IMR-90 (cell line): ENCODE data around the gene HDGF. TPM values are rescaled to one million over a fixed set of nuclear protein-coding genes. Genes with fewer than 3 reads are reported as not detected.

ENCODE experiments used
- ATAC-seq: fragments of 200-7000 bp; cut with Tn5 transposase; 2 replicates; pipeline ENCODE4 v1.9.1; 2020; ENCODE audit warnings: low read depth, mild to moderate bottlenecking, moderate library complexity
- BruUV-seq: library from RNA; stranded (reverse); fragments of 400-500 nt; replicated peaks from 2 replicates; lab custom pipeline; 2021; lab: Mats Ljungman, UMichigan
- CTCF ChIA-PET: fragments of 300-600 bp; formaldehyde crosslinking; extraction: SDS; loops from one replicate; lab custom pipeline; 2021; ENCODE audit warnings: antibody characterized with exemption; lab: Yijun Ruan, JAX
- POLR2A ChIA-PET: fragments of 300-600 bp; sonication (Branson Sonifier 250); formaldehyde crosslinking; loops from one replicate; lab custom pipeline; 2022; ENCODE audit warnings: antibody characterized with exemption; ENCODE audit not compliant: unreplicated experiment; lab: Charles Lee
- DNase-seq: peaks from one replicate; pipeline ENCODE4 v3.0.0; 2013
- H2AFZ ChIP-seq: replicated peaks from 2 replicates; pipeline ENCODE3; 2013; ENCODE audit warnings: low read length, mild to moderate bottlenecking; ENCODE audit not compliant: poor library complexity
- H2AK5ac ChIP-seq: 2 replicates; pipeline ENCODE4 v1.6.1; 2013; ENCODE audit warnings: low read depth, low read length, inconsistent platforms
- H2AK9ac ChIP-seq: replicated peaks from 2 replicates; pipeline ENCODE3; 2013; ENCODE audit warnings: mild to moderate bottlenecking, low read depth, low read length, moderate library complexity; ENCODE audit not compliant: poor library complexity
- H2BK120ac ChIP-seq: 2 replicates; pipeline ENCODE4 v1.6.1; 2013; ENCODE audit warnings: low read depth, low read length, inconsistent platforms
- H2BK15ac ChIP-seq: 3 replicates; pipeline ENCODE4 v1.6.1; 2013; ENCODE audit warnings: low read depth, low read length, inconsistent platforms
- H2BK20ac ChIP-seq: 2 replicates; pipeline ENCODE4 v1.6.1; 2013; ENCODE audit warnings: low read depth, mild to moderate bottlenecking, inconsistent platforms, low read length, moderate library complexity
- H2BK5ac ChIP-seq: 2 replicates; pipeline ENCODE4 v1.6.1; 2013; ENCODE audit warnings: mild to moderate bottlenecking, low read depth, low read length, inconsistent platforms; ENCODE audit not compliant: poor library complexity, severe bottlenecking
- H3K14ac ChIP-seq: replicated peaks from 2 replicates; pipeline ENCODE4 v1.6.1; 2013; ENCODE audit warnings: low read depth, low read length, inconsistent platforms
- H3K18ac ChIP-seq: 2 replicates; pipeline ENCODE4 v1.6.1; 2013; ENCODE audit warnings: low read depth, low read length, control low read depth
- H3K23ac ChIP-seq: 2 replicates; pipeline ENCODE4 v1.6.1; 2013; ENCODE audit warnings: low read depth, low read length, inconsistent platforms
- H3K27ac ChIP-seq: 2 replicates; pipeline ENCODE4 v1.5.1; 2013; ENCODE audit warnings: mild to moderate bottlenecking, control low read depth, low read length; ENCODE audit not compliant: insufficient read depth
- H3K27me3 ChIP-seq: 2 replicates; pipeline ENCODE4 v1.6.1; 2013; ENCODE audit warnings: low read length; ENCODE audit not compliant: control insufficient read depth, insufficient read depth
- H3K36me3 ChIP-seq: 2 replicates; pipeline ENCODE4 v1.6.1; 2013; ENCODE audit warnings: low read length, mixed read lengths; ENCODE audit not compliant: control insufficient read depth, insufficient read depth
- H3K4ac ChIP-seq: 2 replicates; pipeline ENCODE4 v1.6.1; 2013; ENCODE audit warnings: low read depth, low read length, inconsistent platforms
- H3K4me1 ChIP-seq: 2 replicates; pipeline ENCODE4 v1.6.1; 2013; ENCODE audit warnings: low read length, mixed read lengths; ENCODE audit not compliant: control insufficient read depth, insufficient read depth
- H3K4me2 ChIP-seq: 2 replicates; pipeline ENCODE4 v1.6.1; 2013; ENCODE audit warnings: low read depth, mild to moderate bottlenecking, control low read depth, low read length, moderate library complexity
- H3K4me3 ChIP-seq: 2 replicates; pipeline ENCODE4 v1.5.1; 2013; ENCODE audit warnings: low read depth, mild to moderate bottlenecking, control low read depth, low read length, moderate library complexity; ENCODE audit not compliant: insufficient read depth
- H3K56ac ChIP-seq: 2 replicates; pipeline ENCODE4 v1.6.1; 2013; ENCODE audit warnings: low read length, inconsistent platforms; ENCODE audit not compliant: insufficient read depth; ENCODE audit errors: extremely low read depth
- H3K79me1 ChIP-seq, 2 experiments: 2 replicates each; pipeline ENCODE4 v1.6.1; 2013; ENCODE audit warnings: low read length in 2 of 2, inconsistent platforms in 1 of 2, low read depth in 1 of 2
- H3K9ac ChIP-seq: 2 replicates; pipeline ENCODE4 v1.6.1; 2013; ENCODE audit warnings: low read depth, low read length, control low read depth
- H3K9me1 ChIP-seq: 2 replicates; pipeline ENCODE4 v1.6.1; 2013; ENCODE audit warnings: low read length, inconsistent platforms; ENCODE audit not compliant: insufficient read depth
- H3K9me3 ChIP-seq: 2 replicates; pipeline ENCODE4 v1.6.1; 2013; ENCODE audit warnings: low read length; ENCODE audit not compliant: control insufficient read depth, insufficient read depth
- H4K20me1 ChIP-seq: 2 replicates; pipeline ENCODE4 v1.6.1; 2013; ENCODE audit warnings: low read length, inconsistent platforms; ENCODE audit not compliant: insufficient read depth
- H4K5ac ChIP-seq: 2 replicates; pipeline ENCODE4 v1.6.1; 2013; ENCODE audit warnings: mild to moderate bottlenecking, low read depth, low read length, control low read depth
- H4K8ac ChIP-seq, 2 experiments: 2 replicates each; pipeline ENCODE4 v1.6.1; 2013; ENCODE audit warnings: low read depth in 2 of 2, low read length in 2 of 2, control low read depth in 1 of 2, inconsistent platforms in 1 of 2
- H4K91ac ChIP-seq: 2 replicates; pipeline ENCODE4 v1.6.1; 2013; ENCODE audit warnings: low read depth, low read length, inconsistent platforms; ENCODE audit not compliant: insufficient read depth
- CHD1 ChIP-seq: IDR thresholded peaks from 2 replicates; pipeline ENCODE4 v1.6.1; 2012; ENCODE audit warnings: low read depth, low read length, improper control_type of control experiment
- MAFK ChIP-seq: IDR thresholded peaks from 2 replicates; pipeline ENCODE4 v1.6.1; 2012; ENCODE audit warnings: low read depth, low read length, improper control_type of control experiment
- MAZ ChIP-seq: IDR thresholded peaks from 2 replicates; pipeline ENCODE4 v1.6.1; 2012; ENCODE audit warnings: low read depth, mild to moderate bottlenecking, low read length, improper control_type of control experiment, moderate library complexity, borderline replicate concordance
- MXI1 ChIP-seq: IDR thresholded peaks from 2 replicates; pipeline ENCODE4 v1.6.1; 2012; ENCODE audit warnings: low read depth, mild to moderate bottlenecking, low read length, moderate library complexity, borderline replicate concordance
- POLR2A ChIP-seq: IDR thresholded peaks from 2 replicates; pipeline ENCODE4 v1.6.1; 2012; ENCODE audit warnings: mild to moderate bottlenecking, low read depth, low read length
- WGBS, 2 experiments: methylation state at CpG; one replicate each; pipeline versions ENCODE4 v1.1.5 to v1.1.7; 2013; ENCODE audit warnings: missing lambda C conversion rate in 2 of 2; ENCODE audit not compliant: insufficient read length in 1 of 2; ENCODE audit errors: extremely low coverage in 2 of 2; 5-methylcytosine and 5-hydroxymethylcytosine counted together
- dilution Hi-C: fragments of 300-500 bp; cut with HindIII; formaldehyde crosslinking; loops from one replicate; pipeline ENCODE4 v1.14.3; 2018; ENCODE audit warnings: low sequenced_read_pairs; ENCODE audit not compliant: unreplicated experiment
- in situ Hi-C: fragments of 300-500 bp; cut with MboI; formaldehyde crosslinking; loops from 3 replicates; pipeline ENCODE4 v1.14.3; 2019; ENCODE audit warnings: low sequenced_read_pairs, inconsistent platforms, mixed read lengths
- intact Hi-C: fragments of 100-400 bp; cut with micrococcal nuclease; formaldehyde crosslinking; loops from 2 replicates; pipeline ENCODE4 v1.10.0; 2022
- polyA plus RNA-seq, 3 experiments: library from polyadenylated mRNA; depleted of rRNA; stranded (reverse); fragments of >200 nt; gene quantifications; 2 replicates each; pipeline ENCODE4 v1.2.3, GENCODE V29; 2012; ENCODE audit warnings: low replicate concordance in 1 of 3
- total RNA-seq: library from RNA; depleted of rRNA; stranded (reverse); fragments of >200 nt; gene quantifications from 2 replicates; pipeline ENCODE4 v1.2.3, GENCODE V29; 2012

Gene HDGF
- total and polyA plus RNA-seq, 2 of the 4 experiments (the other 2 are of a cell fraction), result 94.6 to 123 TPM

- DNase-seq, result peak; percentile 99
- H3K23ac ChIP-seq, result peak within 1 kb of the TSS; percentile 85
- BruUV-seq, result no TSS peak
- H2AK5ac ChIP-seq, result peak within 1 kb of the TSS; percentile 96
- no peaks in the 10 kb centered on the region for H3K9me3 ChIP-seq
- H3K14ac ChIP-seq, result peak within 1 kb of the TSS; percentile 97
- peak within 1 kb of the TSS; percentile 78 to 93 for H4K8ac ChIP-seq
- H2AK9ac ChIP-seq, result peak within 1 kb of the TSS; percentile 99
- peak within 1 kb of the TSS; percentile 92 for H3K4me2 ChIP-seq
- peak within 1 kb of the TSS; percentile 64 for H3K56ac ChIP-seq
- H3K79me1 ChIP-seq, result peaks cover 7 to 59% of the 10 kb centered on the region in 2 experiments; a peak in 3 of 4 replicates
- peak within 1 kb of the TSS; percentile 77 for H3K9ac ChIP-seq
- H2BK120ac ChIP-seq, result no peak within 1 kb of the TSS
- H2BK20ac ChIP-seq, result no peak within 1 kb of the TSS
- peak within 1 kb of the TSS; percentile 65 for H2BK5ac ChIP-seq
- H3K36me3 ChIP-seq, result peaks cover 40% of the 10 kb centered on the region
- peak within 1 kb of the TSS; percentile 97 for H2AFZ ChIP-seq
- POLR2A ChIA-PET, result interaction anchor here (0.9 to 1.0 kb wide), 2 partner anchors 12 to 27 kb away, joined by 5 to 18 read pairs; partner anchors contain the start of genes ISG20L2, METTL25B and PRCC
- 0 out of 2 replicates have a peak, but pooled peaks cover 10% of the 10 kb centered on the region for H4K20me1 ChIP-seq
- H3K27ac ChIP-seq, result peak within 1 kb of the TSS; percentile 62
- 0% methylated on average over 15 of the region's 38 CpGs; no CpG with 5 or more reads in 1 of the 2 experiments for WGBS, 2 experiments
- TF ChIP-seq MAZ, result peak; percentile 74
- peak; percentile 55; the same call in 1 of the 2 replicates for TF ChIP-seq POLR2A
- peak; percentile 95 for TF ChIP-seq MXI1
- no peak for TF ChIP-seq CHD1
- TF ChIP-seq MAFK, result no peak
- in situ Hi-C loops, result no loop called here
- peaks cover 2% of the 10 kb centered on the region; the same call in 1 of the 2 replicates for H3K4me1 ChIP-seq
- peak within 1 kb of the TSS; percentile 83 for H4K5ac ChIP-seq
- peak; percentile 93 for ATAC-seq
- CTCF ChIA-PET, result interaction anchor here (1.0 kb wide), 1 partner anchor 51 kb away, joined by 3 read pairs; no protein-coding TSS in a partner anchor
- H3K27me3 ChIP-seq, result no peaks in the 10 kb centered on the region
- peak within 1 kb of the TSS; percentile 56 for H3K4me3 ChIP-seq
- no peak within 1 kb of the TSS for H3K18ac ChIP-seq
- dilution Hi-C loops, result no loop called here
- H3K4ac ChIP-seq, result peak within 1 kb of the TSS; percentile 92
- H4K91ac ChIP-seq, result peak within 1 kb of the TSS; percentile 74
- H2BK15ac ChIP-seq, result no peak within 1 kb of the TSS
- H3K9me1 ChIP-seq, result peaks cover 8% of the 10 kb centered on the region
- intact Hi-C loops, result loop anchor here (1.0 kb wide), 1 partner anchor 26 kb away; the partner anchor contains the start of gene PRCC
Observed at GRCh38 chr1:156740741-156741480, 10.6 kb downstream of the HDGF start, which contains the start of gene MRPL24. MRPL24 (minus strand) TSS chr1:156741088; CDS start chr1:156738704, 2,384 bp downstream.
